ENCODE data around the gene RABEP1. TPM values are rescaled to one million over a fixed set of nuclear protein-coding genes. Genes with fewer than 3 reads are reported as not detected.

The RABEP1 gene
- total RNA-seq, 2 experiments from 2014 or later = 58.7 to 60.6 TPM

DNA sequence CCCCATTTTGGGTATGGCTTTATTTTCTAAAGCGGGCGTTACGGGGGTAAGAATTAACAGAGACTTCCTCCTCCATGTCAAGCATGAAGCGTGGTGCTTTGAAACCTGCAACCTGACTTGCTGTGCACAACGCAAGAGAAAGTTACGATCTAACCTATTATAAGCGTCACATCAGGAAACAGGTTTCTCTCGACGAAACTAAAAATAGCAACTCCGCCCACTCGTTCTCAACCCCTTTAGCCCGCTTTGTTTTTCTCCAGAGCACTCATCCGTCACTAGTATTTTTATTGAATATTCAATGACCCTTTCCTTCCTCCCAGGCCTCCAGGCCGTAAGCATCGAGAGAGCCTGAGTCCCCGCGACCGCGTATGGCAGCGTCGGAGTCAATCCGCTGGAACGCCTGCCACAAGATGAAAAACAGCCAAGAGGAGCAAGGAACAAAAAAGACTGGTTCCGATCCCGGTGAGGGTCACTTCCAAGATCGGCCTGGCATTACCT lies 136.8 kb downstream of the RABEP1 start:
- peak overlapping the region; percentile 100 for H3K27ac Mint-ChIP-seq
- H3K4me3 Mint-ChIP-seq = peak overlapping the region; percentile 100
- H3K9me3 Mint-ChIP-seq = no peaks in the 10 kb centered on the region
- DNase-seq (peak; percentile 87), ATAC-seq (peak; percentile 25)
- no peak for TF ChIP-seq CTCF (IDR thresholded peaks at IDR 0.05)
- ChIA-PET CTCF (interaction anchor here (3.8 kb wide), 1 partner anchor 21 kb away, joined by 43 read pairs; the partner anchor contains the start of gene C1QBP), POLR2A (interaction anchor here (0.6 to 4.4 kb wide), 26 partner anchors 9 to 1895 kb away, joined by 3 to 40 read pairs (median 4); partner anchors contain the start of genes C1QBP, DERL2, DHX33 and MIS12)
- H3K27me3 Mint-ChIP-seq = no peaks in the 10 kb centered on the region
- intact Hi-C loops (cut with micrococcal nuclease) = no loop called here
- peaks cover 52% of the 10 kb centered on the region for H3K36me3 Mint-ChIP-seq (ENCODE audit: low read depth)
- peaks cover 41% of the 10 kb centered on the region for H3K4me1 Mint-ChIP-seq (ENCODE audit: low read depth)

DNA sequence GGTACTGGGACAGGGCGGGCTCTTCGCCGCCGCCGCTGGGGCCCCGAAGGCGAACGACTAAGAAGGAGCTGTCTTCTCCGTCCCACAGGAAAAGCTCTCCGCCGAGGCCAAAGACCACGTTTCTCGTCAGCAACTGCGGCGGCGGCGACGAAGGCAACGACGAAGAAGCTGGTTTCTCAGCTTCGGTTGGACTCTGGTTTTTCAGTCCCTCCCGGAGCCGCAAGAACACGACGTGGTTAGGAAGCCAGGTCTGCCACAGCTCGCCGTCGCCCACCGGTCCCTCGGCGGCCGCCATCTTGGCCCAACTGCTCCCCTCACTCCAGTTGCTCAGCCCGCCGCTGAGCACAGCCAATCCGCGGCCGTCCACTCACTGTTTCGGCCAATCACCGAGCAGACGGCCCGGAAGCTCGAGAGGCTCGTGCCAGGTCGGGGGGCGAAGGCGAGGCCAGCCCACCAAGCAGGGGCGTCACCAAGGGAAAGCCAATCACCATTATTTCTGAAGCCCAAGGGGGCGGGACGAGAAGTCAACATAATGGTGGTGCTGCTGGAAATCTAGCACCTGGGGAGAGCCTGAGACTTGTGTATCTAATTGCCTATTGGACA lies 137.4 kb downstream of the RABEP1 start, which contains the start of gene NUP88:
Gene NUP88 (minus strand): TSS at position 307 of the 603 bp plus-strand sequence. CDS start 12 bp downstream, at position 295.
- intact Hi-C loops (cut with micrococcal nuclease) = no loop called here
- peaks cover 40% of the 10 kb centered on the region for H3K4me1 Mint-ChIP-seq (ENCODE audit: low read depth)
- H3K36me3 Mint-ChIP-seq (ENCODE audit: low read depth) = peaks cover 52% of the 10 kb centered on the region
- CTCF ChIA-PET = interaction anchor here (3.8 kb wide), 1 partner anchor 20 kb away, joined by 43 read pairs; the partner anchor contains the start of gene C1QBP
- DNase-seq = peak; percentile 98
- H3K27ac Mint-ChIP-seq = peak within 1 kb of the TSS; percentile 100
- peak within 1 kb of the TSS; percentile 100 for H3K4me3 Mint-ChIP-seq
- POLR2A ChIA-PET = interaction anchor here (0.6 to 4.4 kb wide), 25 partner anchors 9 to 1895 kb away, joined by 3 to 40 read pairs (median 4); partner anchors contain the start of genes C1QBP, DERL2, DHX33 and MIS12
- H3K27me3 Mint-ChIP-seq = no peaks in the 10 kb centered on the region
- H3K9me3 Mint-ChIP-seq = no peaks in the 10 kb centered on the region
- TF ChIP-seq CTCF (IDR thresholded peaks at IDR 0.05) = no peak
- ATAC-seq = peak; percentile 94

DNA sequence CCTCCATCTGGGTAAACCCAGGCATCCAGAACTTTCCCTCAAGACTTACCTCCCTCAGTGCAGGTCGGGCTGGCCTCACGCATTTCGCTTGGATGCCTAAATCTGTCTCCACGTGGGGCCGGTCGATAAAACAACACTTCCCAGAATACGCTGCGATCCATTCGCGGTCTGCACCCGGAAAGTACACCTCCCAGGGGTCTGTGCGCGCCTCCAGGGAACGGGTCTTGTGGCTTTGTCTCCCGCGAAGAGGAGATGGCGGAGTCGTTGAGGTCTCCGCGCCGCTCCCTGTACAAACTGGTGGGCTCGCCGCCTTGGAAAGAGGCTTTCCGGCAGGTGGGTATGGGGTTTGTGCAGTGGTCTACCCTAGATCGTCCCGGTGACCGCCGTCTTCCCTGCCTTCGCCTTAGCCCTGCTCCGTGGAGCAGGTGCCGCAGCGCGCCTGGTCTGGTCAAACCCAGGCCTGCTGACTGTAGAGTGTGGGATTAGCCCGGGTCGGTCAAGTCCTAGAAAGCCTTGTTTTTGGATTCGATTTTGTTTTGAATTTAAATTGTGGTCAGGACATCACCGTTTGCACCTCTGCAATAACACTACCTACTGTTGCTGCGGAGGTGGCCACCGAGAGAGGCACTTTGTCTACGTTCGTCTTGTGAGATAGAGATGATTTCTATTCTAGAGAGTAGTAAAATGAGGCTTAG lies 138.0 kb downstream of the RABEP1 start, which contains the start of gene RPAIN:
Gene RPAIN (plus strand): TSS at position 224 of the 695 bp plus-strand sequence. CDS start 29 bp downstream, at position 253.
- ChIA-PET POLR2A (interaction anchor here (0.6 to 4.4 kb wide), 22 partner anchors 8 to 588 kb away, joined by 3 to 40 read pairs (median 4); partner anchors contain the start of genes C1QBP, DERL2, DHX33 and MIS12), CTCF (interaction anchor here (3.8 kb wide), 1 partner anchor 19 kb away, joined by 43 read pairs; the partner anchor contains the start of gene C1QBP)
- no peaks in the 10 kb centered on the region for H3K27me3 Mint-ChIP-seq
- peaks cover 43% of the 10 kb centered on the region for H3K4me1 Mint-ChIP-seq (ENCODE audit: low read depth)
- peak within 1 kb of the TSS; percentile 100 for H3K27ac Mint-ChIP-seq
- intact Hi-C loops (cut with micrococcal nuclease) = no loop called here
- H3K36me3 Mint-ChIP-seq (ENCODE audit: low read depth) = peaks cover 57% of the 10 kb centered on the region
- H3K9me3 Mint-ChIP-seq = no peaks in the 10 kb centered on the region
- no peak for TF ChIP-seq CTCF (IDR thresholded peaks at IDR 0.05)
- DNase-seq (peak; percentile 94), ATAC-seq (peak; percentile 70)
- peak within 1 kb of the TSS; percentile 100 for H3K4me3 Mint-ChIP-seq

DNA sequence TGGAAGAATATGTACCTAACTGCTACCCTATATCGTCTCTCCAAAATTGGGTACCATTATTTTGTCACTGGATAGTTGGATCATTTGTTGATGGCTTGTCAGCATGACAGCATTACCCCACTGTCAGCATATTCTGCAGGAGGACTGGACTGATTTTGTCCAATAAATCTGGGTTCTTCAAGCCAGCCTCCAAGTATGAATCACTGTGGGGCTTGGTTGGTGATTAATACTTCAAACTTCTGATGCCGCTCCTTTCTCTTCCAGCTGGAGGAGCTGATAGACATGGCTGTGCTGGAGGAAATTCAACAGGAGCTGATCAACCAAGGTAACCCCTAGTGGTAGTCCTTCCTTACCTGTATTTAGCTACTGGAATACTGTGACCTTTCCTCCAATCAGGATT lies 140.4 kb downstream of the RABEP1 start:
- CTCF ChIA-PET = interaction anchor here (0.7 to 1.0 kb wide), 3 partner anchors 10 to 16 kb away, joined by 3 read pairs; partner anchors contain the start of gene C1QBP
- no peak for DNase-seq
- H3K36me3 Mint-ChIP-seq (ENCODE audit: low read depth) = peaks cover 56% of the 10 kb centered on the region
- no peak for ATAC-seq
- POLR2A ChIA-PET = interaction anchor here (0.9 to 1.5 kb wide), 3 partner anchors 10 to 18 kb away, joined by 3 to 6 read pairs (median 3); no protein-coding TSS in a partner anchor
- intact Hi-C loops (cut with micrococcal nuclease) = no loop called here
- no peak overlapping the region for H3K4me3 Mint-ChIP-seq
- peaks cover 34% of the 10 kb centered on the region for H3K4me1 Mint-ChIP-seq (ENCODE audit: low read depth)
- no peaks in the 10 kb centered on the region for H3K9me3 Mint-ChIP-seq
- H3K27ac Mint-ChIP-seq = no peak overlapping the region
- no peak for TF ChIP-seq CTCF (IDR thresholded peaks at IDR 0.05)
- no peaks in the 10 kb centered on the region for H3K27me3 Mint-ChIP-seq

Measured in activated CD8-positive, alpha-beta T cell treated with anti-CD3 and anti-CD28 coated beads for 36 hours (primary cell).